Measurements from ENCODE around the gene TNS4.

TNS4 gene

DNA sequence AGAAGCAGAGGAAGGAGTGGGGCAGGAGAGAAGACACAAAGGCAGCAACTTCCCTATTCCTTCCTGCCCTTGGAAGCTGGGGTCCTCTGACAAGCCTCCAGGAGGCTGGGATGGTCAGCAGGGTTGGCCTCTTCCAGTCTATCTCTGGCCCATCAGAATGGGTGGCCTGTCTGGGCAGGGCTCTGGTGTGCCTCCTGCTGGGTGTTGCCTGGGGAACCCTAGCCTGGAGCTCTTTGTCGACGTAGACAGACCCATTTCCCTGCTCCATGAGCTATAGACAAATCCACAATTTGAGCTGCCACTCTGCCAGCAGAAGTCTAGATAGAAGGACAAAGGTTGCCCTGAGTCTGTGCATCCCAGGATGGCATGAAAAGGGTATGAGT, 46.8 kb downstream of the TNS4 start:
- DNase-seq = no peak

DNA sequence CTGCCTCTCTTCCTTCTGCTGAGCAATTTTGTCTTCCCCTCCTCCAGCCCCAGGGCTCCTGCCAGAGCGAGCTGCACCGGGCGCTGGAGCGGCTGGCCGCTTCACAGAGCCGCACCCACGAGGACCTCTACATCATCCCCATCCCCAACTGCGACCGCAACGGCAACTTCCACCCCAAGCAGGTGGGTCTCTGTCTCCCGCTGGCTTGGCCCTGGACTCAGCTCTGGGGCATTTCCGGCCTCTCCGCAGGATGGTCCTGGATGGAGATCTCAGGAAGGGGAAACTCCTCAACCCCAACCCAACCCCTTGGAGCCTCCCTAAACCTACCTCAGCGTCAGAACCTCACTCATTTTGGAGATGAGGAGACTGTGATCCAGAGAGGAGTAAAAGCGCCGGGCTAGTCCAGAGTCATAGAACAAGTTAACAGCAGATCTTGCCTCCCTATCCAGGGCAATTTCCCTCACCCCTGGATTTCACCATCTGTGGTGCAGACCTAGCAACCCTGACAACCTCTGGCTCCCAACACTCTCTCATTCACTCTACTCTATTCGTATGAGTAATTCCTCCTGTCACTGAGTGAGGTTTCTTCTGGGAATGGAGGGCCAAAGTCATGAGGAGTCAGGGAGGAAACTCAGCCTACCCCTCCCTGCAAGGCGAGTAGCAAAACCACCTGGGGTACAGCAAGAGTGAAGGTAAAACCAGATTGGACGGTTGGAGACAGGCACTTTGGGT, 47.4 kb downstream of the TNS4 start:
- no peak for DNase-seq

DNA sequence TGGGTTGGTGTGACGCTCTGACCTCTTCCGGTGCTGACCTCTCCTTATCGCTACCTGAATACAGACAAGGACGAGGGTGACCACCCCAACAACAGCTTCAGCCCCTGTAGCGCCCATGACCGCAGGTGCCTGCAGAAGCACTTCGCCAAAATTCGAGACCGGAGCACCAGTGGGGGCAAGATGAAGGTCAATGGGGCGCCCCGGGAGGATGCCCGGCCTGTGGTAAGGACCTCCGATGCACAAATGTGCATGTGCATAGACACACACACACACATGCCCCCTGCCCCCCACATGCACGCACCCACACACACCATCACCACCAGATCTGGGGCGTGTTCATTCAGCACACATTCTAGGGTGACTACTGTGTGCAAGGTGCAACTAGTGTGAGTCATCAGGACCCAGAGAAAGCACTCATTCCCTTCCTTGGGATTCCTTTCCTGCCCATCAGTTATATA, 48.5 kb downstream of the TNS4 start:
- DNase-seq = no peak

DNA sequence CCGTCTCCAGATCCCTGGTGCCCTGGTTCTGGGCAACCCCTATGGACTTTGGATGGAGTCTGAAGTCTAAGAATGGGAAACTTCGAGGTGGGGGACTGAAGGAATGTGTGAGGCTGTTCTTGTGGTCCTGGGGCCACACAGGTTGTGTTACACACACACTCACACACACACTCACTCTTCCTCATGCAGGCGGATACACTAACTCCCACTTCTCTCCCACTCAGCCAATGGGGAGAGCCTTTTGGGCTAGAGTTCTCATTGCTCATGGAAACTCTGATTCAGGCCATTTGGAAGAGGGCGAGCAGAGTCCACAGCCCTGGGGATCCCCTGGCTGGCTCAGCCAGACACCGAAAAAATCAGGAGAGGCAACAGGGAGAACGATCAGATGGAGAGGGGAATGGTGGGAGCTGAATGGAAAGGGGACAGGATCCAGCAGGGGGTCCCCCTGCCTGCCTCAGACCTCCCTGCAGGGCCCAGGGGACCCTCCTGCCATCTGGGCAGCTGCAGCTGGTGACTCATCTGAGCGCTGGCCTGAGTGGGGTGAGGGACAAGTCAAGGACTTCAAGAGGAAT, 49.1 kb downstream of the TNS4 start:
- no peak for DNase-seq

DNA sequence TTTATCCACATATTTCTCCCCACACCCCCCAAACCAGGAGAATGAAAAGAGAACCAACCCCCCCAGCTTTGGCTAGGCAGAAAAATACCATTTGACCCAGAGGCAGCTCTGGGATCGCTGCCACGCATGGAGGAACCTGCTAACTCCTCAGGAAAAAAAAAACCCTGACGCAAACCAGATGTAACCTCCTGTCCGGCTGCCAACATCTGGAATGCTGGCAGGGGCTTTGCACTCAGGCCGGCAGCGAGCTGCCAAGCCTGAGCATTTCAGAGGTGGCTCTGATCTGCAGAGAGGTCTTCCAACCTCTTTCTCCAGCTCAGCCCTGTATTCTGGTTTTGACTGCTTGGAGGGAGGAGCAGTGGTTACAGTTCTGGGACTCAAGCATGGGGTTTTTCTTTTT, 50.0 kb downstream of the TNS4 start:
- no peak for DNase-seq

- DNase-seq = peak; percentile 41
These were observed 51.2 kb downstream of the TNS4 start for GRCh38 chr17:40450175-40450574.

DNA sequence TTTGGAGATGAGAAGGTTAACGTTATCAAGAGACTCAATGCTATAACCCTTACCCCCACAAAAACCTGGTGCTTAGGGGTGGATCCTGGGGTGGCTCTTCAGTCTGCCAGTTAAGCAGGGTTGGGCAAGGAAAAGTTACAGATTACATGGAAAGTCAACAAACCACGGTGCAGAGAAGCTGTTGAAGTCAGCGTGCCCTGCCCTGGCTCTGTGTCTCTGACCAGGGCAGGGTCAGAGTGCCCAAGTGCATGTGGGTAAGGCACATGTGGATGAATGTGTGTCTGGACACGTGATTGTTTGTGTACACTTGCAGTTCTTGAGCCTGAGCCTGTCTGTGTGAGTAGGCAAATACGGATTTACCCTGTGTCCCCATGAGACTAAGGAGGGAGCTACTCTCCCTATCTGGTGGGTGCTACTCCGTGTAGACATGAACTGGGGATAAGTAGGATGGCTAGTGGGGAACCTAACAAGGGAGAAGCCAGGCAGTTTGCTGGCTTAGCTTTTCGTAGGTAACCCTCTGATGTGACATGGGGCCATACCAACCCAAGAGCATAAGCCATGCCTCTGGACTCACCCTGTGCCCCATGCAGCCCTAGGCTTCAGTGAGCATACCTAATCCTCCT, 52.7 kb downstream of the TNS4 start:
- no peak for DNase-seq

GRCh38 chr17:40448213-40448638, 53.2 kb downstream of the TNS4 start:
- no peak for DNase-seq

DNA sequence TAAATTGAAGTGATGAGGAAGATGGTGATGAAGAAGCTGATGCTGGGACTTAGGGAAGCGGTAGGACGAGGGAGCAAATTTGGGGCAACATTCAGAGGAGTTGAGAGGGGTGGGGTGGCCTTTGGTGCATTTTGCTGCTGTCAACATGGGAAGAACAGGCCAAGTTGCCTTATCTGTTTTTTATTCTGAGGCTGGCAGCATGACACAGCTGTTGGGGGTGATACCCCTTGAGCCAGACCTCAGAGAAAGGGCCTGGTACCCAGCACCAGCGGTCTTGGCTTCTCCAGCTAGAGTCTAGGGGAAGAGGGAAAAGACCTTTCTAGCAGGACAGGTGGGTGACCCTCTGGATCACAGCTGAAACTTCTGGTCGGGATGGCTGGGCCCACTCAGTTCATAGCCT, 53.6 kb downstream of the TNS4 start:
- no peak for DNase-seq

DNA sequence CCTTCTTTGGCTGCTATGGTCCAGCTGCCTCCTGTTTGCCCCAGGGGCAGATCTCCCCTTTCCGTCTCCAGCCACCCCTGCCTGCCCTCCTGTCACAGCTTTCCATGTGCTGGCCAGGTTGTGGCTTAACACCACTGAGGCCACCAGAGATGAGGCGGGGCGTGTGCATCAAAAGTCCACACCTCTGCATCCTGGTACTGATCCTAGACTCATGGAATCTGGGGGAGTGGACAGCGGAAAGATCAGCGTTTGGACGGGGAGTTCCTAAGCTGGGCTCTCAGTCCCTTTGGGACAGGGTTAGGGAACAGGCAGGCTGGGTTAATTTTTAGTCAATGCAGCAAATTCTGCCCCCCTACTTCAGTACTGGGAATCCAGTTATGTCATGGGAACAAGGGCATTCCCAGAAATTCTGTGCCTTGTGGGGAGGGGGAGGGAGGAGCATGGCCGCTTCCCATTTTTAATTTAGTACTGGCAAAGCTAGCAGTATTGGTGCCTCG, 54.2 kb downstream of the TNS4 start:
- no peak for DNase-seq

DNA sequence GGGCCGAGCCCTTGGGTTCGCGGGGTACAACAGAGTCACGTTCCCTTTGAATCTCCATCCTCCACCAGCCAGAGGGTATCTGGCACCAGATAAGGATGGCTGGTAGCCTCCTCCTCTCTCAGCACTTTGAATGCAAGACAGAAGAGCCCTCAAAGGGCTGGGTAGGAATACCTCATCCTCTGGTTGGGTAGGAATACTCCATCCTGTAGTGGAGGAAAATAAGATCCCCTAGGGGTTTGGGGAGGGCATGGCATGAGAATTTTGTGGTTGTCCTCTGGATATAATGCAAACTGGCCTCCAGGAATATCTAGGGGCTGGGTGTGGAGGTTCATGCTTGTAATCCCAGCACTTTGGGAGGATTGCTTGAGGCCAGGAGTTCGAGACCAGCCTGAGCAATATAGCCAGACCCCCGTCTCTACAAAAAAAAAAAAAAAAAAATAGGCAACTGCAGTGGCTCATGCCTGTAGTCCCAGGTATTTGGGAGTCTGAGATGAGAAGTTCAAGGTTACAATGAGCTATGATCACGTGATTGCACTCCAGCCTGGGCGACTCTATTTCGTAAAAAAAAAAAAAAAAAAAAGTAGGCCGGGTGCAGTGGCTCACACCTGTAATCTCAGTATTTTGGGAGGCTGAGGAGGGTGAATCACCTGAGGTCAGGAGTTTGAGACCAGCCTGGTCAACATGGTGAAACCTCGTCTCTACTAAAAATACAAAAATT, 55.5 kb downstream of the TNS4 start:
- DNase-seq = no peak

GRCh38 chr17:40443988-40444899, 57.2 kb downstream of the TNS4 start:
- no peak for DNase-seq

DNA sequence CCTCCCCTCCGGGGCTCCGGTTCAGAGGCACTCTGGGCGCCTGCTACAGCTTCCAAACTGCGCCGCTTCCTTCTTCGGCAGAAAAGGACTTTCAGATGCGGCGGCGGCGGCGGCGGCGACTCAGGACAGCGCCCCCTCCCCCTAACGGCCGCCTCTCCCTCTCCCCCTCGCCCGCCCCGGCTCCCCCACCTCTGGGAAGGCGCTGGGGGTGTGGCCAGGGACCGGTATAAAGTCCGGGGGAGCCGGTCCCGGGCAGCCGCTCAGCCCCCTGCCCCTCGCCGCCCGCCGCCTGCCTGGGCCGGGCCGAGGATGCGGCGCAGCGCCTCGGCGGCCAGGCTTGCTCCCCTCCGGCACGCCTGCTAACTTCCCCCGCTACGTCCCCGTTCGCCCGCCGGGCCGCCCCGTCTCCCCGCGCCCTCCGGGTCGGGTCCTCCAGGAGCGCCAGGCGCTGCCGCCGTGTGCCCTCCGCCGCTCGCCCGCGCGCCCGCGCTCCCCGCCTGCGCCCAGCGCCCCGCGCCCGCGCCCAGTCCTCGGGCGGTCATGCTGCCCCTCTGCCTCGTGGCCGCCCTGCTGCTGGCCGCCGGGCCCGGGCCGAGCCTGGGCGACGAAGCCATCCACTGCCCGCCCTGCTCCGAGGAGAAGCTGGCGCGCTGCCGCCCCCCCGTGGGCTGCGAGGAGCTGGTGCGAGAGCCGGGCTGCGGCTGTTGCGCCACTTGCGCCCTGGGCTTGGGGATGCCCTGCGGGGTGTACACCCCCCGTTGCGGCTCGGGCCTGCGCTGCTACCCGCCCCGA, 58.0 kb downstream of the TNS4 start, which contains the start of gene IGFBP4:
IGFBP4 (plus strand) TSS at position 255 of the 792 bp plus-strand sequence; CDS start at position 541, 286 bp downstream.
- DNase-seq = peak; percentile 72

DNA sequence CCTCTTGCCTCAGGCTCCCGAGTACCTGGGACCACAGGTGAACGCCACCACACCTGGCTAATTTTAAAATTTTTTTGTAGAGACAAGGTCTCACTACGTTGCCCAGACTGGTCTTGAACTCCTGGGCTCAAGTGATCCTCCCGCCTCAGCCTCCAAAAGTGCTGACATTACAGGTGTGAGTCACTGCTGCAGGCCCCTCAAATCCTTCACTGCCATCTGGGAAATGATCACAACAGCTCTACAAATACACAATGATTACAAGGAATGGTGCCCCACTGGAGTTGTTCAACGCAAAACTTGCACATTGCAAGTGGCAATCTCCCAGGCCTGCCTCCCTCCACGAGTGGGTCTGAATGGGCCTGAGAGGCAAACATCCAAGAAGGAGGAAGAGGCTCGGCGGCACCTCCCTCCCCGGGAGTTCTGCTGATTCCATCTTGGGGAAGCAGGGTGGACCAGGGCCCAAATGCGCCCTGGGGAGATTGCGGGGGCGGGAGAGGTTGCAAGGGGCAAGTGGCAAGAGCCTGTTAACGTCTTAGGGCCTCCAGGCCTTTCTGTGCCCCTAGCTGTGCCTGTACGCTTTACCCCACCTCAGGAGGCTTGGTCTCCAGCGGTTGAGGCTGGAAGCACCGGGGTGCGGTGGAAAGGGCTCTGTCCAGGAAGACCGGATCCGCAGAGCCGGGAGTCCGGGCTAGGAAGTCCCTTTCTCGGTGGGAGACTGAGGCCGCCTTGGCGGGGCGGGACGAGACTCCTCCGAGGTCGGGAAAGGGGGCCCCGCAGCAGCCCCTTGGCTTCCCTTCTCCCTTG, 58.8 kb downstream of the TNS4 start:
- no peak for DNase-seq

GRCh38 chr17:40440166-40440565, 61.3 kb downstream of the TNS4 start:
- DNase-seq = no peak

- no peak for DNase-seq
These were observed 64.2 kb downstream of the TNS4 start for GRCh38 chr17:40437095-40437732.

DNA sequence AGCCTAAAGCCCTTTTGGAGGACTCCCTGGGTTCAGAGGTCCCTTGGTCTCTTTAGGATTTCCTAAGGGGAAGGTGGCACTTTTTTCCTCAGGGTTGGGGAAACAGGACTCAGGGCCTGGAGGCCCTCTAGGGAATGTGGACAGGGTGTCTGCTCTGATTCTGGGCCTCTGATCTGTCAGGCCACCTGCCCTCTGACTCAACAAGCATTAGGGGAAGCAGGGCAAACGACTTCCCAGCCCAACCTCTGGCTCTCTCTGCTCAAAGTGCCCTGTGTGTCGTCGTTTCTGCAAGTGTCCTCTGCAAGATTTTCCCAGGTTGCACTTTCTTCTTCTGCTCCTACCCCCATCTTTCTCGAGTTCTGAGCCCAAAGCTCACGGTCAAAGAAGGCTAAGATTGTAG, 64.8 kb downstream of the TNS4 start:
- DNase-seq = no peak

GRCh38 chr17:40433551-40434415, 67.6 kb downstream of the TNS4 start:
- no peak for DNase-seq

All from activated CD8-positive, alpha-beta memory T cell treated with anti-CD3 and anti-CD28 coated beads, Interleukin-2, amount 50 U/mL, for 4 hours (primary cell).